ENCODE measurements around the gene ANKRD40CL. TPM values are rescaled to one million over a fixed set of nuclear protein-coding genes. Genes with fewer than 3 reads are reported as not detected.

The ANKRD40CL gene
- total RNA-seq, 1 experiment from 2014 or later, result not detected

GRCh38 chr17:50765454-50766221 is 1.7 kb downstream of the ANKRD40CL start:
- Mint-ChIP-seq H3K36me3 (ENCODE audit: insufficient read depth in 1 of 3, low read depth in 3 of 3) (no peaks in the 10 kb centered on the region), H3K4me3 (no peak overlapping the region), H3K27ac (0 out of 7 replicates have a peak overlapping the region, but pooled peaks of 1 of the 3 experiments have one; percentile 29), H3K4me1 (peaks cover 10 to 21% of the 10 kb centered on the region in 2 experiments), H3K9me3 (no peaks in the 10 kb centered on the region), H3K27me3 (ENCODE audit: low read depth) (no peaks in the 10 kb centered on the region)
- no peak overlapping the region for H2AFZ ChIP-seq (ENCODE audit: low read length)
- no peak overlapping the region for H3K4ac ChIP-seq (ENCODE audit: low read depth, low read length)
- H3K4me1 ChIP-seq (ENCODE audit: insufficient read depth, low read length), result peaks cover 4% of the 10 kb centered on the region; the same call in 1 of the 2 replicates
- no peak overlapping the region for H3T11ph ChIP-seq (ENCODE audit: low read length)
- no peak for TF ChIP-seq CTCF (conservative IDR thresholded peaks at IDR 0.05)
- H3K56ac ChIP-seq (ENCODE audit: insufficient read length, low read depth, low read length), result no peak overlapping the region
- no peak overlapping the region for H3K23ac ChIP-seq (ENCODE audit: insufficient read length, low read depth, low read length)
- H4K8ac ChIP-seq (replicated peaks; ENCODE audit: insufficient read length, low read depth, low read length), result no peak overlapping the region
- H2BK5ac ChIP-seq (ENCODE audit: insufficient read length, low read length), result no peak overlapping the region
- no peak overlapping the region for H2BK20ac ChIP-seq (ENCODE audit: low read depth, low read length, poor library complexity, severe bottlenecking)
- DNase-seq, result no peak
- no peak overlapping the region for H3K4me2 ChIP-seq (ENCODE audit: insufficient read depth, insufficient read length, low read length)
- no peaks in the 10 kb centered on the region for H3K79me1 ChIP-seq (ENCODE audit: insufficient read depth, low read depth, low read length, poor library complexity, severe bottlenecking)
- no peak overlapping the region for H2BK12ac ChIP-seq (ENCODE audit: insufficient read length, low read depth, low read length)
- H4K20me1 ChIP-seq (ENCODE audit: control insufficient read depth, insufficient read depth, insufficient read length), result no peaks in the 10 kb centered on the region
- no peak overlapping the region for H4K5ac ChIP-seq (ENCODE audit: insufficient read length, low read depth, low read length)
- H3K9me3 ChIP-seq (ENCODE audit: control insufficient read depth, low read depth, low read length), result no peaks in the 10 kb centered on the region
- H3K23me2 ChIP-seq (ENCODE audit: insufficient read length, low read depth, low read length, poor library complexity, severe bottlenecking), result no peaks in the 10 kb centered on the region
- no CpG with 5 or more reads among the region's 9 CpGs for WGBS (ENCODE audit: extremely low coverage, insufficient read length, low lambda C conversion rate)
- H3K14ac ChIP-seq (ENCODE audit: insufficient read depth, low read length), result no peak overlapping the region
- H2BK120ac ChIP-seq (ENCODE audit: low read depth, low read length, poor library complexity, severe bottlenecking), result no peak overlapping the region
- H2BK15ac ChIP-seq (ENCODE audit: low read depth, low read length), result no peak overlapping the region
- no peak overlapping the region for H3K9ac ChIP-seq (ENCODE audit: extremely low read depth, insufficient read length, low read length)
- H3K18ac ChIP-seq (ENCODE audit: insufficient read length, low read depth, low read length), result no peak overlapping the region
- H3K27me3 ChIP-seq (ENCODE audit: insufficient read depth, low read length), result no peaks in the 10 kb centered on the region
- H3K27ac ChIP-seq (ENCODE audit: insufficient read length, low read depth, low read length), result no peak overlapping the region
- no peak overlapping the region for H4K91ac ChIP-seq (ENCODE audit: insufficient read length, low read depth, low read length)
- no peaks in the 10 kb centered on the region for H3K79me2 ChIP-seq (ENCODE audit: insufficient read depth, low read length)
- no peak overlapping the region for H2AK5ac ChIP-seq (ENCODE audit: insufficient read length, low read length)

Data from H9 (cell line).